Colonic mucosa (tissue), 4 donors: Measurements from ENCODE around the gene DEK. TPM values are rescaled to one million over a fixed set of nuclear protein-coding genes. Genes with fewer than 3 reads are reported as not detected.
"Not testable (repeated sequence)": the region's sequence is repeated elsewhere in the genome, so short reads cannot be mapped to it uniquely, and the experiment has no call there.

ENCODE experiments used
- DNase-seq: peaks from one replicate; pipeline ENCODE4 v3.0.0-alpha.2; 2020
- H3K27ac ChIP-seq: fragments of 200-600 bp; one replicate; pipeline ENCODE4 v1.8.0; 2021
- H3K27me3 ChIP-seq: fragments of 200-600 bp; one replicate; pipeline ENCODE4 v1.8.0; 2021
- H3K36me3 ChIP-seq: fragments of 200-600 bp; one replicate; pipeline ENCODE4 v1.8.0; 2021
- H3K4me1 ChIP-seq: fragments of 200-600 bp; one replicate; pipeline ENCODE4 v1.8.0; 2021; ENCODE audit warnings: mild to moderate bottlenecking
- H3K4me3 ChIP-seq: fragments of 200-600 bp; one replicate; pipeline ENCODE4 v1.8.0; 2021
- H3K9ac ChIP-seq, 2 donors: one replicate each; pipeline ENCODE4 v1.7.0; 2013; ENCODE audit warnings: control low read depth in 2 of 2, low read depth in 2 of 2, low read length in 2 of 2
- H3K9me3 ChIP-seq: fragments of 200-600 bp; one replicate; pipeline ENCODE4 v1.8.0; 2021
- CTCF ChIP-seq: fragments of 200-600 bp; IDR thresholded peaks from one replicate; pipeline ENCODE4 v1.8.0; 2022; ENCODE audit warnings: antibody characterized with exemption, mild to moderate bottlenecking
- intact Hi-C: fragments of 100-400 bp; cut with DNase I; formaldehyde crosslinking; loops from one replicate; pipeline ENCODE4 v1.14.1; 2022
- total RNA-seq, 2 donors: library from RNA; stranded (reverse); fragmentation: NEBNext Ultra II Directional in 1 of 2; extraction: Animal tissue kit (Norgen Biotek cat#: 25700) in 1 of 2; gene quantifications; one replicate each; pipeline ENCODE4 v1.2.1, GENCODE V29; 2021
- donor health status: healthy.
- donor health status: DM: no; HTN: no; CAD: no.
- donor health status: DM: no; HTN: no; CAD: no.

The DEK gene
- total RNA-seq, 2 donors from 2014 or later = 113 to 145 TPM

- intact Hi-C loops = no loop called here
- Histone ChIP-seq H3K36me3 (no peaks in the 10 kb centered on the region), H3K4me1 (no peaks in the 10 kb centered on the region), H3K9ac (no peak overlapping the region), H3K9me3 (no peaks in the 10 kb centered on the region), H3K4me3 (no peak overlapping the region), H3K27me3 (no peaks in the 10 kb centered on the region), H3K27ac (no peak overlapping the region)
- no peak for TF ChIP-seq CTCF
- DNase-seq = no peak
These were observed 52.1 kb downstream of the DEK start for GRCh38 chr6:18212231-18212630.

- no peak for DNase-seq
- Histone ChIP-seq H3K9me3 (no peaks in the 10 kb centered on the region), H3K4me3 (no peak overlapping the region), H3K27ac (no peak overlapping the region), H3K9ac (no peak overlapping the region), H3K27me3 (no peaks in the 10 kb centered on the region), H3K4me1 (no peaks in the 10 kb centered on the region), H3K36me3 (no peaks in the 10 kb centered on the region)
- no peak for TF ChIP-seq CTCF
- intact Hi-C loops = no loop called here
These were observed 53.0 kb downstream of the DEK start for GRCh38 chr6:18211338-18211737.

GRCh38 chr6:18210707-18211106, 53.6 kb downstream of the DEK start:
- no peak for DNase-seq
- Histone ChIP-seq H3K4me3 (no peak overlapping the region), H3K9me3 (no peaks in the 10 kb centered on the region), H3K27me3 (no peaks in the 10 kb centered on the region), H3K4me1 (no peaks in the 10 kb centered on the region), H3K9ac (no peak overlapping the region), H3K36me3 (no peaks in the 10 kb centered on the region), H3K27ac (no peak overlapping the region)
- TF ChIP-seq CTCF = no peak
- intact Hi-C loops = no loop called here

GRCh38 chr6:18209539-18210197, 54.7 kb downstream of the DEK start:
- Histone ChIP-seq H3K9me3 (no peaks in the 10 kb centered on the region), H3K9ac (no peak overlapping the region), H3K27ac (no peak overlapping the region), H3K4me1 (no peaks in the 10 kb centered on the region), H3K36me3 (no peaks in the 10 kb centered on the region), H3K27me3 (no peaks in the 10 kb centered on the region), H3K4me3 (no peak overlapping the region)
- intact Hi-C loops = no loop called here
- DNase-seq = no peak
- TF ChIP-seq CTCF = no peak

- intact Hi-C loops, H3K36me3 ChIP-seq, DNase-seq, H3K9me3 ChIP-seq, H3K9ac ChIP-seq, H3K4me3 ChIP-seq, H3K4me1 ChIP-seq, H3K27me3 ChIP-seq, H3K27ac ChIP-seq: not testable (repeated sequence)
These were observed 55.6 kb downstream of the DEK start for GRCh38 chr6:18208778-18209177.

- intact Hi-C loops = no loop called here
- Histone ChIP-seq H3K4me1 (no peaks in the 10 kb centered on the region), H3K9me3 (no peaks in the 10 kb centered on the region), H3K9ac (no peak overlapping the region), H3K27me3 (no peaks in the 10 kb centered on the region), H3K27ac (no peak overlapping the region), H3K36me3 (no peaks in the 10 kb centered on the region), H3K4me3 (no peak overlapping the region)
- TF ChIP-seq CTCF = no peak
- DNase-seq = no peak
These were observed 56.4 kb downstream of the DEK start for GRCh38 chr6:18207949-18208348.
